TTC549 (cell line): ENCODE data around the gene ALG3.

Experiments used
- FAIRE-seq: peaks from 2 replicates; lab custom pipeline; 2012; peaks lifted over from hg19 to GRCh38; lab: Jason Lieb, UNC

ALG3 gene

DNA sequence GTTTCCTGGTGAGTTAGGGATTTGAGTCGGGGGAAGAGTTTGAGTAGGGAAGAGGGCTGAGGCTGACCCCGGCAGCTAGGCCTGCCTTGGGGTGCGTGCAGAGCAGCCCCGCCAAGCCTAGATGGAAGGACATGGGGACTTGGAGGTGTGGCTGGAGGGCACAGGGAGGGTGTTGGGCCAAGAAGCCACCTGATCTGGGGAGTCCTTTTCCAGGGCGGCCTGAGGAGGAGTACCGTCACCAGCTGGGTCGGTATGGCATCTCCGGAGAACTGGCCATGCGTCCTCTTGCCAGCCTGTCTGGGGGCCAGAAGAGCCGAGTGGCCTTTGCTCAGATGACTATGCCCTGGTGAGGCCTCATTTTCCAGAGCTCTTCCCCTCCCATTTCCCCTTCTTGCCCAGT lies 55.9 kb downstream of the ALG3 start:
- no peak for FAIRE-seq
